WI38 (cell line): ENCODE measurements around the gene ESPNL.
A peak's percentile ranks its signal among the peaks of the same experiment; 100 is the strongest.
"Not testable (repeated sequence)": the region's sequence is repeated elsewhere in the genome, so short reads cannot be mapped to it uniquely, and the experiment has no call there.

Source experiments
- H3K4me3 ChIP-seq: 2 replicates; pipeline ENCODE4 v1.5.1; 2011; ENCODE audit warnings: low read depth, mild to moderate bottlenecking, control low read depth, low read length
- CTCF ChIP-seq: IDR thresholded peaks from 2 replicates; pipeline ENCODE4 v1.5.1; 2012; ENCODE audit warnings: low read depth, mild to moderate bottlenecking, control low read depth, low read length

Gene ESPNL

GRCh38 chr2:238100049-238100820 is at the start of gene ESPNL:
ESPNL (plus strand) TSS chr2:238100340; CDS start chr2:238100420, 80 bp downstream.
- no peak for TF ChIP-seq CTCF
- H3K4me3 ChIP-seq = no peak within 1 kb of the TSS

- TF ChIP-seq CTCF = no peak
- H3K4me3 ChIP-seq = no peak overlapping the region
Observed at GRCh38 chr2:238053191-238053776, 46.9 kb upstream of the ESPNL start.

GRCh38 chr2:238055841-238056240 is 44.3 kb upstream of the ESPNL start:
- TF ChIP-seq CTCF = no peak
- no peak overlapping the region for H3K4me3 ChIP-seq

DNA sequence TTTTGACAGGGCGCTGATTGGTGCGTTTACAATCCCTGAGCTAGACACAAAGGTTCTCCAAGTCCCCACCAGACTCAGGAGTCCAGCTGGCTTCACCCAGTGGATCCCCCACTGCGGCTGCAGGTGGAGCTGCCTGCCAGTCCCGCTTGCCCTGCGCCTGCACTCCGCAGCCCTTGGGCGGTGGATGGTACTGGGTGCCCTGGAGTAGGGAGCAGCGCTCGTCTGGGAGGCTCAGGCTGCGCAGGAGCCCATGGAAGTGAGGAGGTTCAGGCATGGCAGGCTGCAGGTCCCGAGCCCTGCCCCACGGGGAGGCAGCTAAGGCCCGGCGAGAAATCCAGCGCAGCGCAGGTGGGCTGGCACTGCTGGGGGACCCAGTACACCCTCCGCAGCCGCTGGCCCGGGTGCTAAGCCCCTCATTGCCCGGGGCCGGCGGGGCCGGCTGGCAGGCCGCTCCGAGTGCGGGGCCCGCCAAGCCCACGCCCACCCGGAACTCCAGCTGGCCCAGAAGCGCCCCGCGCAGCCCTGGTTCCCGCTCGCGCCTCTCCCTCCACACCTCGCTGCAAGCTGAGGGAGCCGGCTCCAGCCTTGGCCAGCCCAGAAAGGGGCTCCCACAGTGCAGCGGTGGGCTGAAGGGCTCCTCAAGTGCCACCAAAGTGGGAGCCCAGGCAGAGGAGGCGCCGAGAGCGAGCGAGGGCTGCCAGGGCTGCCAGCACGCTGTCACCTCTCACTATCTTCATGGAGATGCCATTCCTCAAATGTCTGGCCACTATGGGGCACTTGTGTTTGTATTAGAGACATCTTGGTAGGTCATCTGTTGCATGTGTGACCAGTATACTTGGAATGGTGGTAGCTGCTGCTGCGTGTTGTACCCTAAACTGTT is 42.2 kb upstream of the ESPNL start:
- H3K4me3 ChIP-seq = not testable (repeated sequence)

- no peak for TF ChIP-seq CTCF
- H3K4me3 ChIP-seq = peak overlapping the region; percentile 79
Observed at GRCh38 chr2:238059505-238059904, 40.6 kb upstream of the ESPNL start.

DNA sequence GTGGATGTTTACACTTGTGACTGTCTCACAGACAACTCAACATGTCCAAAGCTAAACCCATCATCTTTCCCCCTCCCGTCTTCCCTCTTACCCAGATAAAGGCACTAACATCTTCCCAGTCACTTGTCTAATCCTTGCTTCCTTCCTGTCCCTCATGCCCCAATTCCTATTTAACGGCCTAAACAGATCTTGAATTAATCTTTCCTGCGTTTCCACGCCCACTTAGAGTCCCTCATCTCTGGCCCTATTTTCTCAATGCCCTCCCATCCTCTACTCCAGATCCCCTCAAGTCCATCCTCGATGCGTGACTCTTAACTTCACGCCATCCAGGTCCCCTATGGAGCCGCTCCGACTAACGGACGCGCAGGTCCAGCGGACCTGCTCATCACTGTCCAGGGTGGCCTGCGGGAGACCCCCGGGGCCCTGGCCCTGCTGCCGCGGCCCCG is 40.0 kb upstream of the ESPNL start:
- no peak for TF ChIP-seq CTCF
- peak overlapping the region; percentile 79 for H3K4me3 ChIP-seq

DNA sequence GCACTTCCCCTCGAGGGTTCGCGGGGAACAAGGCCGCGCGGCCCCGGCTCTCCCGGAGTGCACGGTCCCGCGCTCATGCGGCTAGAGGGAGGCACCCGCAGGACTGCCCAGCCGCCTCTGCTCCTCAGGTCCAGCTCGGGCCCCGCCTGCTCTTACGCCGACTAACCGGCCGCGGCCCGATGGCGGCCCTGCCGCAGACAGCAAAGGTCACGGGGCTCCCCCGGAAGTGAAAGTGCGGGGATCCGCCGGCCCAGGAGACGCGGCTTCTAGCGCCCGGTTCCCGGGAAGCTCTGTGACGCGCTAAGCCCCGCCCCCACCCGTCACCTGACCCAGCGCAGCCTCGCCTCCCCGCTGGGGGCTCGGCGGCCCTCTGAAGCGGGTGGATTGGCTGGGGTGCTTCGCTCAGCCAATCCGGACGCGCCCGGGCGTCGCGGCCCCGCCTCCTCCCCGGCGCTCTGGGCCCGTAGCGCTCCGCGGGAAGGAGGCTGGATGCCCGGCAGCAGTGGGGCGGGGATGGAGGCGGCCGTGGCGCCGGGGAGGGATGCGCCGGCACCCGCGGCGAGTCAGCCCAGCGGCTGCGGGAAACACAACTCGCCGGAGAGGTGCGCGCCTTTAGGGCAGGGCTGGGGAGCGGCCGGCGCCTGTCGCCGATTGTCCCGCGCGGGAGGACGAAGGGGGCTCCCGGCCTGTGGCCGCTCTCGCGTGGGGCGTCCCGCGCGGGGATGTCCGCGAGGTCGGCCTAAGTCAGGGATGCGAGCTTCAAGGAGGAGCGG is 39.4 kb upstream of the ESPNL start, which contains the start of gene SCLY:
TSS of gene SCLY (plus strand) at position 460 of the 773 bp plus-strand sequence. CDS start at position 514, 54 bp downstream.
- H3K4me3 ChIP-seq = peak within 1 kb of the TSS; percentile 93
- TF ChIP-seq CTCF = no peak
